HAP-1 (cell line): ENCODE results near the gene SLC2A3.

Experiments used
- DNase-seq, 2 experiments: peaks; one replicate each; pipeline ENCODE4 v3.0.0-alpha.2; 2016 to 2020; ENCODE audit warnings: low spot score in 2 of 2
- H3K27me3 ChIP-seq: fragments of 250-450 bp; sonication (Bioruptor Pico); 2 replicates; pipeline ENCODE4 v1.5.1; 2020; ENCODE audit warnings: low read depth, mild to moderate bottlenecking, moderate library complexity
- H3K36me3 ChIP-seq: fragments of 250-450 bp; sonication (Bioruptor Pico); replicated peaks from 2 replicates; pipeline ENCODE4 v1.5.1; 2020; ENCODE audit warnings: mild to moderate bottlenecking
- H3K4me1 ChIP-seq: fragments of 250-450 bp; sonication (Bioruptor Pico); 2 replicates; pipeline ENCODE4 v1.5.1; 2020; ENCODE audit warnings: mild to moderate bottlenecking
- H3K4me3 ChIP-seq: fragments of 250-450 bp; sonication (Bioruptor Pico); 2 replicates; pipeline ENCODE4 v1.5.1; 2020; ENCODE audit warnings: mild to moderate bottlenecking, moderate library complexity
- H3K9me3 ChIP-seq: fragments of 250-450 bp; sonication (Bioruptor Pico); 2 replicates; pipeline ENCODE4 v1.5.1; 2020; ENCODE audit warnings: mild to moderate bottlenecking, moderate library complexity
- in situ Hi-C: fragments of 300-500 bp; cut with MboI; formaldehyde crosslinking; loops from 3 replicates; pipeline ENCODE4 v1.14.3; 2020; ENCODE audit warnings: low sequenced_read_pairs, inconsistent platforms, mixed read lengths

SLC2A3 gene

DNA sequence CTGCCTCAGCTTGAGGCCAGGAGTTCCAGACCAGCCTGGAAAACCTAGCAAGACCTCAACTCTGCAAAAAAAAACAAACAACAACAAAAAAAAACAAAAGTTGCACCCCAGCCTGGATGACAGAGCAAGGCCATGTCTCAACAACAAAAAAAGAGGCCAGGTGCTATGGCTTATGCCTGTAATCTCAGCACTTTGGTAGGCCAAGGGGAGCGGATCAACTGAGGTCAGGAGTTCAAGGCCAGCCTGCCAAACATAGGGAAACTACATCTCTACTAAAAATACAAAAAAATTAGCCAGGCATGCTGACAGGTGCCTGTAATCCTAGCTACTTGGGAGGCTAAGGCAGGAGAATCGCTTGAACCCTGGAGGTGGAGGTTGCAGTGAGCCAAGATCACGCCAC is 56.7 kb downstream of the SLC2A3 start:
- no peak for DNase-seq
- Histone ChIP-seq H3K4me1 (no peaks in the 10 kb centered on the region), H3K4me3 (no peak overlapping the region), H3K27me3 (no peaks in the 10 kb centered on the region), H3K9me3 (no peaks in the 10 kb centered on the region), H3K36me3 (no peaks in the 10 kb centered on the region)
- in situ Hi-C loops: no loop called here

DNA sequence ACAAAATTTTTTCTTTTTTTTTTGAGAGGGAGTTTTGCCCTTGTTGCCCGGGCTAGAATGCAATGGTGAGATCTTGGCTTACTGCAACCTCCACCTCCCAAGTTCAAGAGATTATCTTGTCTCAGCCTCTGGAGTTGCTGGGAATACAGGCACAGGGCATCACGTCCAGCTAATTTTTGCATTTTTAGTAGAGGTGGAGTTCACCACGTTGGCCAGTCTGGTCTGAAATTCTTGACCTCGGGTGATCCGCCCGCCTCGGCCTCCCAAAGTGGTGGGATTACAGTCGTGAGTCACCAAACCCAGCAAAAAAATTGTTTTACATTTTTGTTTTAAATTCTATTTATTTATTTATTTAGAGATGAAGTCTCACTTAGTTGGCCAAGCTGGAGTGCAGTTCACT is 58.6 kb downstream of the SLC2A3 start:
- in situ Hi-C loops: no loop called here
- Histone ChIP-seq H3K36me3 (no peaks in the 10 kb centered on the region), H3K9me3 (no peaks in the 10 kb centered on the region), H3K4me1 (no peaks in the 10 kb centered on the region), H3K27me3 (no peaks in the 10 kb centered on the region), H3K4me3 (no peak overlapping the region)
- no peak for DNase-seq

DNA sequence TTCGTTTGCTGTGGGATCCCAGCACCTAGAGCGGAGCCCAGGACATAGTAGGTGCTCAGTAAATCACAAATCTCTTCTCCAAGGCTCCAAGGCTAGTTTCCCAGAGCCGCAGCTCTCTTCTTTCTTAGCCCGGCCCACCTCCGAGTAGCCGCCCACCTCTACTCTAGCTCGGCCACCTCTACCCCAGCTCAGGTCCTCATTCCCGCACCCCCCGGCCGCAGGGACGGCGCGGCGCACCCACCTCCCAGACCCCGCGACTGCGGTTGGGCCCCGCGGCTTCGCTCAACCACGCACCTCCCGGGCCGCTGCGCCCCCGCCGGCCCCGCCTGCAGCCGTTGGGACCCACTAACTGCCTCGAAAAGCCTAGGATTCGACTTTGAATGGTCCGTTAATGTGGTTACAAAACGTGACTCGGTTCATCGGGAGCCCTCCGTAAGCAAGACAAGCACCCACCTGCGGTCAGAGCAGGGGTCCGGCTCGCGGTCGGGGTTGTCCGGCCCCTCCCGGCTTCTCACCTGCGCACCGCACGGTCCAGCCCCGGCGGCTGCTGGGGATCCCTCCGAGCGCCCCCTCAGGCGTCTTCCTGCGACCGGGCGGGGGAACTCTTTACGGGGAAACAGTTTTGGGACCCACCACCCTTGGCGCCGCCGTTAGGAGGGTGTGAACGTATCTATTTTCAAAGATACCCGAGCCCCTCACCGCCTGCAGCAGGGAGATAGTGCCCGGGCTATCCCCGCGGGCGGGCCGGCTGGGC is 63.2 kb downstream of the SLC2A3 start, which contains the start of gene SLC2A14:
SLC2A14 (minus strand) TSS at position 350 of the 754 bp plus-strand sequence. CDS start 3,035 bp downstream, outside the sequence.
- in situ Hi-C loops: no loop called here
- Histone ChIP-seq H3K27me3 (peaks cover 9% of the 10 kb centered on the region; the same call in 1 of the 2 replicates), H3K9me3 (no peaks in the 10 kb centered on the region), H3K4me1 (no peaks in the 10 kb centered on the region), H3K36me3 (no peaks in the 10 kb centered on the region), H3K4me3 (no peak within 1 kb of the TSS)
- no peak for DNase-seq

DNA sequence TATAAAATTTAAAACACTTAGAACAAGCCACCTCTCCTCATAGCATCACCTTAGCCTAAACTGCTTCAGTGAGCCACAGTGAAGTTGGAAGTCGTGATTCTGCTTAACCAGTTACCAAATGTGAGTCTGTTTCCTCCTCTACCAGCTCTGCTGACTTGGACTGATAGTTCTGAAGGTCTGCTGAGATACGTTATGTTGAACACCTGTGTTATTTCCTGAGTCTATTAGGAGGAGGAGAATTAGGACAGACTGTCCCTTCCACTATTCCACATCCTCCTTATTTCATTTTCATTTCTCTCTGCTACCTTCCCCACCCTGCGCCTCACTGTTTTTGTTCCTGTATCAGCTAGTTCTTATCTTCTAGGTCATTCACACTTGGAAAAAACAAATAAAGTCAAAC is 65.7 kb downstream of the SLC2A3 start:
- no peaks in the 10 kb centered on the region for H3K4me1 ChIP-seq
- in situ Hi-C loops: no loop called here

More for the DNA sequence above, 65.7 kb downstream of the SLC2A3 start:
- H3K36me3 ChIP-seq: no peaks in the 10 kb centered on the region
- H3K4me3 ChIP-seq: no peak overlapping the region
- no peak for DNase-seq
- H3K9me3 ChIP-seq: no peaks in the 10 kb centered on the region
- H3K27me3 ChIP-seq: peaks cover 9% of the 10 kb centered on the region; the same call in 1 of the 2 replicates
